ENCODE data around the gene IL17D.

GRCh38 chr13:20717581-20718542 is 14.4 kb downstream of the IL17D start:
- no peak for TF ChIP-seq CTCF (IDR thresholded peaks at IDR 0.05)
- TF ChIP-seq ZFX (IDR thresholded peaks at IDR 0.05; ENCODE audit: borderline replicate concordance) = no peak

Measured in 22Rv1 (cell line).